B cell (primary cell): ENCODE results near the gene ESPL1.

Experiments used
- EZH2 ChIP-seq: IDR thresholded peaks from 2 replicates; pipeline ENCODE4 v1.6.1; 2012; ENCODE audit warnings: borderline replicate concordance, low read depth, mild to moderate bottlenecking, moderate library complexity, low read length; ENCODE audit not compliant: insufficient read depth, poor library complexity, severe bottlenecking
- TF ChIP-seq, protein P1 (sequence below): fragments of 200-600 bp; IDR thresholded peaks from one replicate; pipeline ENCODE4 v1.8.0; 2022; ENCODE audit warnings: antibody characterized with exemption, mild to moderate bottlenecking

DNA sequence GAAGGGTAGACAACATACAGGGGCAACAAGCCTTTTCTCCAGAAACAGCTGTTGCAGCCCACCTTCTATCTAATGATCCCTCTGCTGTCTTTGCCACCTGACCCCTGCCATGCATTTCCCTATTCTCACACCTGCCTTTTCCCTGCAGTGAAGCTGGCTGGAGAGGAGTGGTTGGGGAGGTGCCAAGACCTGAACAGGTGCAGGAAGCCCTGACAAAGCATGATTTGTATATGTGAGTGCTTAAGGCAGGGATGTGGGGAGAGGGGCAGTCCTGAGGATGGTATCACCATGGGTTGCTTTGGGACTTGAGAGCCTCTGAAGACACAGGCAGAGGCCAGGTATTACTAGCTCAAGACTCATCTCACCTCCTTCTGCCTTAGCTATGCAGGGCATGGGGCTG, 24.3 kb downstream of the ESPL1 start:
- TF ChIP-seq, protein P1, sequence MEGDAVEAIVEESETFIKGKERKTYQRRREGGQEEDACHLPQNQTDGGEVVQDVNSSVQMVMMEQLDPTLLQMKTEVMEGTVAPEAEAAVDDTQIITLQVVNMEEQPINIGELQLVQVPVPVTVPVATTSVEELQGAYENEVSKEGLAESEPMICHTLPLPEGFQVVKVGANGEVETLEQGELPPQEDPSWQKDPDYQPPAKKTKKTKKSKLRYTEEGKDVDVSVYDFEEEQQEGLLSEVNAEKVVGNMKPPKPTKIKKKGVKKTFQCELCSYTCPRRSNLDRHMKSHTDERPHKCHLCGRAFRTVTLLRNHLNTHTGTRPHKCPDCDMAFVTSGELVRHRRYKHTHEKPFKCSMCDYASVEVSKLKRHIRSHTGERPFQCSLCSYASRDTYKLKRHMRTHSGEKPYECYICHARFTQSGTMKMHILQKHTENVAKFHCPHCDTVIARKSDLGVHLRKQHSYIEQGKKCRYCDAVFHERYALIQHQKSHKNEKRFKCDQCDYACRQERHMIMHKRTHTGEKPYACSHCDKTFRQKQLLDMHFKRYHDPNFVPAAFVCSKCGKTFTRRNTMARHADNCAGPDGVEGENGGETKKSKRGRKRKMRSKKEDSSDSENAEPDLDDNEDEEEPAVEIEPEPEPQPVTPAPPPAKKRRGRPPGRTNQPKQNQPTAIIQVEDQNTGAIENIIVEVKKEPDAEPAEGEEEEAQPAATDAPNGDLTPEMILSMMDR = no peak
- TF ChIP-seq EZH2 = no peak
